Measurements from ENCODE around the gene TK1.

- TF ChIP-seq POLR2A (IDR thresholded peaks at IDR 0.05) = no peak
- no peak for TF ChIP-seq CTCF (IDR thresholded peaks at IDR 0.05)
Measured at GRCh38 chr17:78144736-78145641, 41.9 kb downstream of the TK1 start.

Data from heart left ventricle (tissue), 13 donors.